BLaER1 treated with 17β-estradiol and CSF1 and Interleukin-3, amounts not matched to agents 10 nM and 100 nM (cell line): ENCODE data around the gene ZCCHC18.
A peak's percentile ranks its signal among the peaks of the same experiment; 100 is the strongest.
"Not testable (repeated sequence)": the region's sequence is repeated elsewhere in the genome, so short reads cannot be mapped to it uniquely, and the experiment has no call there.

Experiments
- H3K27ac ChIP-seq, 11 experiments: shearing (Covaris generic); formaldehyde crosslinking; 2 replicates each; pipeline ENCODE4 v1.8.1; 2022
- H3K27me3 ChIP-seq, 11 experiments: shearing (Covaris generic); formaldehyde crosslinking; 2 replicates each; pipeline ENCODE4 v1.8.1; 2022
- H3K36me3 ChIP-seq, 11 experiments: shearing (Covaris generic); formaldehyde crosslinking; 2 replicates each; pipeline ENCODE4 v1.8.1; 2022
- H3K4me1 ChIP-seq, 10 experiments: shearing (Covaris generic); formaldehyde crosslinking; 2 replicates each; pipeline ENCODE4 v1.8.1; 2022
- H3K4me2 ChIP-seq, 11 experiments: shearing (Covaris generic); formaldehyde crosslinking; 2 replicates each; pipeline ENCODE4 v1.8.1; 2022
- H3K4me3 ChIP-seq, 10 experiments: shearing (Covaris generic); formaldehyde crosslinking; 2 replicates each; pipeline ENCODE4 v1.8.1; 2022
- H3K9ac ChIP-seq, 11 experiments: shearing (Covaris generic); formaldehyde crosslinking; 2 replicates each; pipeline ENCODE4 v1.8.1; 2022
- H3K9me3 ChIP-seq, 11 experiments: shearing (Covaris generic); formaldehyde crosslinking; replicated peaks in 1 of 11; 2 replicates each; pipeline ENCODE4 v1.8.1; 2022
- H4K20me1 ChIP-seq, 11 experiments: shearing (Covaris generic); formaldehyde crosslinking; 2 replicates each; pipeline ENCODE4 v1.8.1; 2022
- Cebpa-rat ChIP-seq, 11 experiments: shearing (Covaris generic); IDR thresholded peaks; 2 replicates each; pipeline ENCODE4 v1.8.1; 2022

The ZCCHC18 gene

GRCh38 chrX:104098151-104098808, 14.0 kb upstream of the ZCCHC18 start:
- H3K36me3 ChIP-seq = no peaks in the 10 kb centered on the region
- H3K9ac ChIP-seq = no peak overlapping the region
- H3K4me2 ChIP-seq = no peak overlapping the region
- H3K27ac ChIP-seq = no peak overlapping the region
- H4K20me1 ChIP-seq = no peaks in the 10 kb centered on the region
- H3K27me3 ChIP-seq = peaks cover 0 to 6% (median 0%) of the 10 kb centered on the region in 11 experiments; a peak in 1 of 22 replicates
- no peaks in the 10 kb centered on the region for H3K9me3 ChIP-seq
- no peaks in the 10 kb centered on the region for H3K4me1 ChIP-seq
- H3K4me3 ChIP-seq = no peak overlapping the region
- TF ChIP-seq Cebpa-rat (IDR thresholded peaks at IDR 0.05) = no peak

DNA sequence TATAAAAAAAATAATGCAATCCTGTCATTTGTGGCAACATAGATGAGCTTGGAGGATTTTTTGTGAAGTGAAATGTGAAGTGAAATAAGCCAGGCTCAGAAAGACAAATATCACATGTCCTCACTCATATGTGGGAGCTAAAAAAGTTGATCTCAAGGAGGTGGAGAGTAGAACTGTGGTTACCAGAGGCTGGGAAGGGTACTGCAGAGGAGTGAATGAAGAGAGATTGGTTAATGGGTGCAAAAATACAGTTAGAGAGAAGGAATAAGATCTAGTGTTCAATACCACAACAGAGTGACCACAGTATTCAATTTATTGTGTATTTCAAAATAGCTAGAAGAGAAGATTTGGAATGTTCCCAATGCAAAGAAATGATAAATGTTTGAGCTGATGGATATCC, 13.4 kb upstream of the ZCCHC18 start:
- Histone ChIP-seq H3K4me2 (no peak overlapping the region), H3K27me3 (peaks cover 0 to 6% (median 0%) of the 10 kb centered on the region in 11 experiments; a peak in 1 of 22 replicates), H3K9ac (no peak overlapping the region), H3K4me1 (no peaks in the 10 kb centered on the region), H3K27ac (no peak overlapping the region), H3K4me3 (no peak overlapping the region), H3K9me3 (no peaks in the 10 kb centered on the region), H3K36me3 (no peaks in the 10 kb centered on the region), H4K20me1 (no peaks in the 10 kb centered on the region)
- TF ChIP-seq Cebpa-rat (IDR thresholded peaks at IDR 0.05) = no peak

- no peak overlapping the region for H3K27ac ChIP-seq
- no peaks in the 10 kb centered on the region for H4K20me1 ChIP-seq
- no peak overlapping the region for H3K4me3 ChIP-seq
- no peaks in the 10 kb centered on the region for H3K9me3 ChIP-seq
- no peak overlapping the region for H3K4me2 ChIP-seq
- peaks cover 0 to 19% (median 14%) of the 10 kb centered on the region in 10 experiments; a peak in 16 of 20 replicates for H3K4me1 ChIP-seq
- H3K27me3 ChIP-seq = peaks cover 0 to 6% (median 0%) of the 10 kb centered on the region in 11 experiments; a peak in 1 of 22 replicates
- no peak for TF ChIP-seq Cebpa-rat (IDR thresholded peaks at IDR 0.05)
- H3K36me3 ChIP-seq = 0 out of 22 replicates have a peak, but pooled peaks cover 0 to 3% (median 0%) of the 10 kb centered on the region in 11 experiments
- H3K9ac ChIP-seq = no peak overlapping the region
These were observed 7.6 kb upstream of the ZCCHC18 start for GRCh38 chrX:104104676-104105075.

GRCh38 chrX:104105330-104106262, 6.7 kb upstream of the ZCCHC18 start:
- no peaks in the 10 kb centered on the region for H3K9me3 ChIP-seq
- no peak overlapping the region; a peak in 1 of 20 replicates for H3K4me3 ChIP-seq
- peaks cover 0 to 27% (median 17%) of the 10 kb centered on the region in 10 experiments; a peak in 16 of 20 replicates for H3K4me1 ChIP-seq
- no peak for TF ChIP-seq Cebpa-rat (IDR thresholded peaks at IDR 0.05)
- no peaks in the 10 kb centered on the region for H4K20me1 ChIP-seq
- peak overlapping the region in 1 of 11 experiments; percentile 18; a peak in 1 of 22 replicates for H3K9ac ChIP-seq
- peaks cover 0 to 6% (median 0%) of the 10 kb centered on the region in 11 experiments; a peak in 1 of 22 replicates for H3K27me3 ChIP-seq
- no peak overlapping the region for H3K27ac ChIP-seq
- 0 out of 22 replicates have a peak, but pooled peaks cover 0 to 3% (median 0%) of the 10 kb centered on the region in 11 experiments for H3K36me3 ChIP-seq
- peak overlapping the region in 9 of 11 experiments; percentile 21 to 75 (median 62); a peak in 18 of 22 replicates for H3K4me2 ChIP-seq

DNA sequence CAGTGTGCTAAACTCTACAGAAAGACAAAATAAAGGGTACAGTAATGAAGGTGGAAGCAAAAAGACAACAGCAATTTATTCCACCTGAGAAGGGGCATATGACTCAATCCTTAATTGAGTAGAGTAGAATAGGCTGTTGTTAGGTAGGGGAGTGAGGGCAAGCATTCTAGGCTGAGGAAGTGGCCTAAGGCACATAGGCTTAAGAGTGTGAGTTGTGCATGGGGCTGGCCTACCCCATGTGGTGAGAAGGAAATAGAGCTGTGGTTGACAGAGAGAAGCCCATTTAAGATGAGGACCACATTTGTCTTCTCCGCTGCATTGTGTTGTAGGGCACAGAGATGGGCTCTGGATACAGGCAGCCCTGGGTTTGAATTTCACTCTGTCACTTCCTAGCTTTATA, 3.4 kb upstream of the ZCCHC18 start:
- H3K9me3 ChIP-seq = no peaks in the 10 kb centered on the region
- TF ChIP-seq Cebpa-rat (IDR thresholded peaks at IDR 0.05) = no peak
- peaks cover 0 to 42% (median 34%) of the 10 kb centered on the region in 10 experiments; a peak in 16 of 20 replicates for H3K4me1 ChIP-seq
- H3K36me3 ChIP-seq = 0 out of 22 replicates have a peak, but pooled peaks cover 0 to 3% (median 0%) of the 10 kb centered on the region in 11 experiments
- no peak overlapping the region for H3K4me3 ChIP-seq
- peaks cover 0 to 8% (median 5%) of the 10 kb centered on the region in 11 experiments; a peak in 11 of 22 replicates for H4K20me1 ChIP-seq
- H3K27ac ChIP-seq = no peak overlapping the region
- no peak overlapping the region for H3K4me2 ChIP-seq
- no peak overlapping the region for H3K9ac ChIP-seq
- H3K27me3 ChIP-seq = no peaks in the 10 kb centered on the region

GRCh38 chrX:104110491-104111240, 1.7 kb upstream of the ZCCHC18 start:
- H3K4me2 ChIP-seq = peak overlapping the region in 8 of 11 experiments; percentile 10 to 77 (median 54); a peak in 13 of 22 replicates

GRCh38 chrX:104113222-104113965, 1.1 kb downstream of the ZCCHC18 start:
- Histone ChIP-seq H3K9ac (peak overlapping the region in 9 of 11 experiments; percentile 70 to 84 (median 82); a peak in 17 of 22 replicates), H3K4me2 (peak overlapping the region; percentile 38 to 93 (median 77))

More at GRCh38 chrX:104110491-104111240, 1.7 kb upstream of the ZCCHC18 start:
- H3K27ac ChIP-seq, H3K36me3 ChIP-seq, H3K27me3 ChIP-seq, H3K4me3 ChIP-seq, H3K9me3 ChIP-seq, H3K9ac ChIP-seq: not testable (repeated sequence)
- Histone ChIP-seq H4K20me1 (peaks cover 0 to 20% (median 12%) of the 10 kb centered on the region in 11 experiments; a peak in 12 of 22 replicates), H3K4me1 (peaks cover 0 to 44% (median 32%) of the 10 kb centered on the region in 10 experiments; a peak in 16 of 20 replicates)

GRCh38 chrX:104117759-104118158, 5.4 kb downstream of the ZCCHC18 start:
- peaks cover 0 to 23% (median 13%) of the 10 kb centered on the region in 11 experiments; a peak in 12 of 22 replicates for H4K20me1 ChIP-seq
- no peak for TF ChIP-seq Cebpa-rat (IDR thresholded peaks at IDR 0.05)
- H3K36me3 ChIP-seq = no peaks in the 10 kb centered on the region
- no peaks in the 10 kb centered on the region for H3K9me3 ChIP-seq
- no peaks in the 10 kb centered on the region for H3K27me3 ChIP-seq
- H3K27ac ChIP-seq = no peak overlapping the region
- H3K9ac ChIP-seq = no peak overlapping the region
- no peak overlapping the region for H3K4me3 ChIP-seq
- H3K4me2 ChIP-seq = no peak overlapping the region
- peaks cover 3 to 21% (median 14%) of the 10 kb centered on the region in 10 experiments; a peak in 19 of 20 replicates for H3K4me1 ChIP-seq

More at GRCh38 chrX:104113222-104113965, 1.1 kb downstream of the ZCCHC18 start:
- Histone ChIP-seq H3K4me1 (peaks cover 0 to 32% (median 20%) of the 10 kb centered on the region in 10 experiments; a peak in 14 of 20 replicates), H3K27me3 (no peaks in the 10 kb centered on the region), H3K4me3 (peak overlapping the region; percentile 60 to 73 (median 66)), H3K36me3 (no peaks in the 10 kb centered on the region), H3K27ac (peak overlapping the region in 7 of 11 experiments; percentile 36 to 86 (median 79); a peak in 9 of 22 replicates), H3K9me3 (no peaks in the 10 kb centered on the region), H4K20me1 (peaks cover 0 to 23% (median 13%) of the 10 kb centered on the region in 11 experiments; a peak in 12 of 22 replicates)
- no peak for TF ChIP-seq Cebpa-rat (IDR thresholded peaks at IDR 0.05)
